T-cell (primary cell): ENCODE data around the gene CYRIA. TPM values are rescaled to one million over a fixed set of nuclear protein-coding genes. Genes with fewer than 3 reads are reported as not detected.

Experiments used
- ATAC-seq, 4 experiments: fragments of 200-7000 bp in 3 of 4; fragments of 150-1000 bp in 1 of 4; cut with Tn5 transposase; replicated peaks in 1 of 4; 1 replicate in 3 of 4; 2 replicates in 1 of 4; pipeline ENCODE4 v1.10.0; 2021; ENCODE audit warnings: moderate library complexity in 3 of 4, mild to moderate bottlenecking in 2 of 4, moderate number of reproducible peaks in 1 of 4
- CTCF ChIA-PET, 2 donors: fragments of 300-600 bp; sonication (Branson Sonifier 250); formaldehyde crosslinking; loops; one replicate each; lab custom pipeline; 2022; ENCODE audit warnings: antibody characterized with exemption in 2 of 2; lab: Charles Lee
- POLR2A ChIA-PET, 2 donors: fragments of 300-600 bp; sonication (Branson Sonifier 250); formaldehyde crosslinking; loops; one replicate each; lab custom pipeline; 2022; ENCODE audit warnings: antibody characterized with exemption in 2 of 2; lab: Charles Lee
- DNase-seq, 35 experiments: peaks; one replicate each; pipeline versions ENCODE4 v3.0.0 to v3.0.0-alpha.2; 2013 to 2023
- H3K27ac ChIP-seq: one replicate; pipeline ENCODE4 v1.5.1; 2013; ENCODE audit warnings: low read length
- H3K27me3 ChIP-seq, 2 experiments: replicated peaks in 1 of 2; 1 replicate in 1 of 2; 2 replicates in 1 of 2; pipeline versions ENCODE4 v1.6.1 to v1.7.0; 2013; ENCODE audit warnings: low read length in 1 of 2, mixed read lengths in 1 of 2; ENCODE audit not compliant: control insufficient read depth in 2 of 2, insufficient read depth in 2 of 2; ENCODE audit errors: extremely low read depth in 1 of 2
- H3K36me3 ChIP-seq, 2 donors: 1 replicate in 1 of 2; 2 replicates in 1 of 2; pipeline versions ENCODE4 v1.6.1 to v1.7.0; 2013; ENCODE audit warnings: low read length in 1 of 2; ENCODE audit not compliant: control insufficient read depth in 2 of 2, insufficient read depth in 1 of 2; ENCODE audit errors: extremely low read depth in 1 of 2
- H3K4me1 ChIP-seq, 2 experiments: 1 replicate in 1 of 2; 2 replicates in 1 of 2; pipeline versions ENCODE4 v1.6.1 to v1.7.0; 2013; ENCODE audit warnings: low read length in 2 of 2, mixed read lengths in 1 of 2; ENCODE audit not compliant: insufficient read depth in 2 of 2, control insufficient read depth in 1 of 2; ENCODE audit errors: extremely low read depth in 1 of 2
- H3K4me3 ChIP-seq, 2 donors: 1 replicate in 1 of 2; 2 replicates in 1 of 2; pipeline versions ENCODE4 v1.5.1 to v1.7.0; 2013; ENCODE audit warnings: mild to moderate bottlenecking in 2 of 2, low read length in 1 of 2, moderate library complexity in 1 of 2; ENCODE audit not compliant: control insufficient read depth in 1 of 2; ENCODE audit errors: extremely low read depth in 1 of 2
- H3K9me3 ChIP-seq: 2 replicates; pipeline ENCODE4 v1.7.0; 2013
- H3K27ac Mint-ChIP-seq, 2 donors: one replicate each; pipeline ENCODE4 v1.8.0; 2020 to 2021; ENCODE audit warnings: mild to moderate bottlenecking in 2 of 2, mixed read lengths in 2 of 2
- H3K27me3 Mint-ChIP-seq, 2 donors: one replicate each; pipeline ENCODE4 v1.8.0; 2021 to 2022; ENCODE audit warnings: mixed read lengths in 2 of 2
- H3K36me3 Mint-ChIP-seq: one replicate; pipeline ENCODE4 v1.8.0; 2021; ENCODE audit warnings: mixed read lengths
- H3K4me1 Mint-ChIP-seq, 3 donors: one replicate each; pipeline ENCODE4 v1.8.0; 2020 to 2022; ENCODE audit warnings: mixed read lengths in 3 of 3, mild to moderate bottlenecking in 1 of 3
- H3K4me3 Mint-ChIP-seq, 3 donors: one replicate each; pipeline ENCODE4 v1.8.0; 2020 to 2022; ENCODE audit warnings: mild to moderate bottlenecking in 3 of 3, mixed read lengths in 3 of 3, moderate library complexity in 3 of 3
- H3K9me3 Mint-ChIP-seq, 3 donors: one replicate each; pipeline ENCODE4 v1.8.0; 2020 to 2022; ENCODE audit warnings: mixed read lengths in 3 of 3
- WGBS: methylation state at CpG from one replicate; pipeline ENCODE4 v1.1.5; 2013; ENCODE audit warnings: missing lambda C conversion rate; ENCODE audit not compliant: insufficient coverage; 5-methylcytosine and 5-hydroxymethylcytosine counted together
- total RNA-seq, 35 experiments: library from RNA in 6 of 35; stranded (reverse) in 6 of 35; fragments of 120-200 nt in 1 of 35; gene quantifications; one replicate each; pipeline versions ENCODE4 v1.2.1 to v1.2.4 and lab custom pipeline; 2013 to 2026

Gene CYRIA
- total RNA-seq, 5 donors from 2014 or later (not counting 1 experiment from before 2014, with no cell fraction given), result 1.8 to 3.5 (median 2.8) TPM

- CTCF ChIA-PET, result interaction anchor here in 1 of 2 donors (1.1 kb wide), 1 partner anchor 30 kb away, joined by 3 read pairs; no protein-coding TSS in a partner anchor
- Histone ChIP-seq H3K4me1 (peaks cover 6 to 41% of the 10 kb centered on the region in 2 experiments), H3K27ac (no peak overlapping the region), H3K27me3 (peaks cover 0 to 24% of the 10 kb centered on the region in 2 experiments), H3K4me3 (no peak overlapping the region), H3K9me3 (no peaks in the 10 kb centered on the region), H3K36me3 (no peaks in the 10 kb centered on the region)
- Mint-ChIP-seq H3K36me3 (no peaks in the 10 kb centered on the region), H3K9me3 (no peaks in the 10 kb centered on the region), H3K27me3 (peaks cover 36 to 40% of the 10 kb centered on the region in 2 donors), H3K27ac (no peak overlapping the region), H3K4me3 (no peak overlapping the region), H3K4me1 (peaks cover 14 to 39% (median 19%) of the 10 kb centered on the region in 3 donors)
- POLR2A ChIA-PET, result no interaction called here
- ATAC-seq, result no peak
- 91% methylated on average over 2 of the region's 4 CpGs for WGBS
- no peak for DNase-seq
Observed at GRCh38 chr2:16660556-16660955, 5.1 kb downstream of the CYRIA start.

DNA sequence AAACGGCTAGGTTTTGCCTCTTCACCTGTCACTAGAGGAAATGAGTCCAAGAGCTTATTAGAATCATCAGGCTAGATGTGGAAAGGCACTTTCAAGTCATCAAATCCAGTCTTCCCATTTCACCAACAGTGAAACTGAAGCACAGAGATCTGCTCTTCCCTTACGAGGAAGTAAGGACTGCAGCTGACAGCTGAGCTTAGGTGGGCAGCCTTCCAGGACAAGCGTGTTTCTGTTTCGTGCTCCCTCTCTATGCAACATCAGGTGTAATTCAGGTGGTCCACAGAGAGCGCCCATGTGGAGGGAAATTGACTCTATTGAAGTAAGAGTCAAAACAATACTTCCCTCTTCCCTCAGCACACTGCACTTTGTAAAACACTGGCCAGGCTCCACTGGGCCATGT, 5.5 kb downstream of the CYRIA start:
- Histone ChIP-seq H3K4me1 (peaks cover 6 to 42% of the 10 kb centered on the region in 2 experiments), H3K27ac (no peak overlapping the region), H3K27me3 (peaks cover 0 to 21% of the 10 kb centered on the region in 2 experiments), H3K9me3 (no peaks in the 10 kb centered on the region), H3K4me3 (no peak overlapping the region), H3K36me3 (no peaks in the 10 kb centered on the region)
- DNase-seq, result no peak
- H3K36me3 Mint-ChIP-seq, result no peaks in the 10 kb centered on the region
- POLR2A ChIA-PET, result no interaction called here
- H3K9me3 Mint-ChIP-seq, result no peaks in the 10 kb centered on the region
- H3K27ac Mint-ChIP-seq, result no peak overlapping the region
- no peak overlapping the region for H3K4me3 Mint-ChIP-seq
- 0% methylated on average over 1 of the region's 5 CpGs for WGBS
- CTCF ChIA-PET, result interaction anchor here in 1 of 2 donors (1.1 kb wide), 1 partner anchor 30 kb away, joined by 3 read pairs; no protein-coding TSS in a partner anchor
- H3K27me3 Mint-ChIP-seq, result peaks cover 34 to 38% of the 10 kb centered on the region in 2 donors
- ATAC-seq, result no peak
- H3K4me1 Mint-ChIP-seq, result peaks cover 12 to 38% (median 18%) of the 10 kb centered on the region in 3 donors

GRCh38 chr2:16658076-16658739, 7.4 kb downstream of the CYRIA start:
- Histone ChIP-seq H3K27ac (no peak overlapping the region), H3K27me3 (peaks cover 0 to 3% of the 10 kb centered on the region in 2 experiments), H3K4me1 (peaks cover 0 to 29% of the 10 kb centered on the region in 2 experiments), H3K4me3 (no peak overlapping the region), H3K9me3 (no peaks in the 10 kb centered on the region), H3K36me3 (no peaks in the 10 kb centered on the region)
- ATAC-seq (no peak), DNase-seq (no peak)
- Mint-ChIP-seq H3K27ac (no peak overlapping the region), H3K9me3 (no peaks in the 10 kb centered on the region), H3K4me1 (peaks cover 0 to 28% (median 3%) of the 10 kb centered on the region in 3 donors), H3K4me3 (no peak overlapping the region), H3K27me3 (peaks cover 15 to 22% of the 10 kb centered on the region in 2 donors), H3K36me3 (no peaks in the 10 kb centered on the region)
- POLR2A ChIA-PET, result interaction anchor here in 1 of 2 donors (0.7 kb wide), 1 partner anchor 35 kb away, joined by 3 read pairs; no protein-coding TSS in a partner anchor
- WGBS, result no CpG with 5 or more reads among the region's 3 CpGs
- CTCF ChIA-PET, result interaction anchor here (0.6 kb wide), 2 partner anchors 8 to 1013 kb away, joined by 3 to 4 read pairs; no protein-coding TSS in a partner anchor

- H3K27me3 Mint-ChIP-seq, result peaks cover 10 to 17% of the 10 kb centered on the region in 2 donors
- Histone ChIP-seq H3K4me3 (no peak overlapping the region), H3K27ac (no peak overlapping the region), H3K36me3 (no peaks in the 10 kb centered on the region), H3K9me3 (no peaks in the 10 kb centered on the region), H3K27me3 (peaks cover 0 to 3% of the 10 kb centered on the region in 2 experiments), H3K4me1 (peaks cover 0 to 28% of the 10 kb centered on the region in 2 experiments)
- no peak overlapping the region for H3K27ac Mint-ChIP-seq
- ChIA-PET CTCF (no interaction called here), POLR2A (no interaction called here)
- no CpG with 5 or more reads among the region's 1 CpG for WGBS
- peaks cover 0 to 24% (median 0%) of the 10 kb centered on the region in 3 donors for H3K4me1 Mint-ChIP-seq
- H3K36me3 Mint-ChIP-seq, result no peaks in the 10 kb centered on the region
- H3K9me3 Mint-ChIP-seq, result no peaks in the 10 kb centered on the region
- DNase-seq (no peak), ATAC-seq (no peak)
- no peak overlapping the region for H3K4me3 Mint-ChIP-seq
Observed at GRCh38 chr2:16657671-16658070, 8.0 kb downstream of the CYRIA start.

- Histone ChIP-seq H3K27ac (no peak overlapping the region), H3K36me3 (no peaks in the 10 kb centered on the region), H3K27me3 (no peaks in the 10 kb centered on the region), H3K9me3 (no peaks in the 10 kb centered on the region), H3K4me1 (peaks cover 0 to 31% of the 10 kb centered on the region in 2 experiments), H3K4me3 (no peak overlapping the region)
- ATAC-seq (peak in 1 of 4 experiments; percentile 9), DNase-seq (no peak)
- WGBS, result 76% methylated on average over 4 of the region's 8 CpGs
- CTCF ChIA-PET, result no interaction called here
- POLR2A ChIA-PET, result no interaction called here
- H3K36me3 Mint-ChIP-seq, result no peaks in the 10 kb centered on the region
- peak overlapping the region in 1 of 3 donors; percentile 4 for H3K4me3 Mint-ChIP-seq
- peaks cover 0 to 22% (median 0%) of the 10 kb centered on the region in 3 donors for H3K4me1 Mint-ChIP-seq
- peaks cover 8 to 12% of the 10 kb centered on the region in 2 donors for H3K27me3 Mint-ChIP-seq
- no peak overlapping the region for H3K27ac Mint-ChIP-seq
- H3K9me3 Mint-ChIP-seq, result no peaks in the 10 kb centered on the region
Observed at GRCh38 chr2:16656784-16657391, 8.7 kb downstream of the CYRIA start.

DNA sequence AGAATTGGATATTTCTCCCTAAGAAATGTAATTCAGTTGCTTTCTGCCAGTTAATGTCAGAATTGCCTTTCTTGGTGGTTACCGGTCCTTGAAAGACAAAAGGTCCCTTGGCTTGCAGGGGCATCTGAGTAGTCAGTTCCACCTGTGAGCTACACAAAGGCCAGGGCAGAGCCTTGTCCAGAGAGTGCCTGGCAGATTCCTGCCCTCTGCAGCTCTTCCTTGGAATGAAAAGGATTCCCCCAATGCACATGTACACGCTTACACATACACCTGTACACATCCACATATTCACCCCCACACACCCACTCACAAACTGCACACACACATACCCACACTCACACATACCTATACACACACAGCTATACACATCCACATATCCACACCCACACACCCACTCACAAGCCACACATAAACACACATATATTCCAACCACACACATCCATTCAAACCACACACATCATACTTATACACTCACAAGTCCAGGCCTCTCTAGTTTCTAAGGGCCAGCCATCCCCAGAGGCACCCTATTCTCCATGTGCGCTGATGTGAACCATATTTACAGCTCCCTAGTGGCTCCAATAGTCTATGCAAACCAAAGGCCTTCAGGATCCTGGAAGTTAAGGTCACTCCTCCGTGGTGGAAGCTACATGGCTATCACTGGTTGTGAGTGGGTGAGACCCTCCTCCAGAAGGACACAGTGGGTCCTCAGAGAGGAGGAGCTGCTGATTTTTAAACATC, 9.6 kb downstream of the CYRIA start:
- Histone ChIP-seq H3K36me3 (no peaks in the 10 kb centered on the region), H3K27me3 (no peaks in the 10 kb centered on the region), H3K9me3 (no peaks in the 10 kb centered on the region), H3K4me1 (peaks cover 0 to 34% of the 10 kb centered on the region in 2 experiments), H3K27ac (no peak overlapping the region), H3K4me3 (no peak overlapping the region)
- H3K27me3 Mint-ChIP-seq, result peaks cover 4 to 6% of the 10 kb centered on the region in 2 donors
- no peak overlapping the region for H3K4me3 Mint-ChIP-seq
- CTCF ChIA-PET, result no interaction called here
- H3K9me3 Mint-ChIP-seq, result no peaks in the 10 kb centered on the region
- ATAC-seq (no peak), DNase-seq (no peak)
- no peak overlapping the region for H3K27ac Mint-ChIP-seq
- POLR2A ChIA-PET, result no interaction called here
- H3K36me3 Mint-ChIP-seq, result no peaks in the 10 kb centered on the region
- 88% methylated on average over 3 of the region's 4 CpGs for WGBS
- peaks cover 0 to 21% (median 0%) of the 10 kb centered on the region in 3 donors for H3K4me1 Mint-ChIP-seq
